T47D (cell line): ENCODE measurements around the gene PAPPA.

Experiments
- DNase-seq, 2 experiments: peaks; one replicate each; pipeline versions ENCODE4 v3.0.0 to v3.0.0-alpha.2; 2011 to 2012; ENCODE audit warnings: low read depth in 1 of 2, low spot score in 1 of 2
- JUND ChIP-seq: IDR thresholded peaks from 2 replicates; pipeline ENCODE4 v1.6.1; 2012; ENCODE audit warnings: low read depth
- in situ Hi-C: cut with HindIII; loops from 2 replicates; pipeline ENCODE4 v1.10.0; 2016; ENCODE audit warnings: low sequenced_read_pairs, low pct_unique_long_range_greater_than_20kb

Gene PAPPA

GRCh38 chr9:116350213-116350612 lies 196.6 kb downstream of the PAPPA start:
- DNase-seq, result peak; percentile 25 to 47
- no peak for TF ChIP-seq JUND
- in situ Hi-C loops, result no loop called here

- TF ChIP-seq JUND, result no peak
- DNase-seq, result no peak
- in situ Hi-C loops, result no loop called here
Observed at GRCh38 chr9:116352958-116353357, 199.4 kb downstream of the PAPPA start.

GRCh38 chr9:116355153-116355921 lies 201.7 kb downstream of the PAPPA start:
- in situ Hi-C loops, result no loop called here
- no peak for TF ChIP-seq JUND
- DNase-seq, result no peak

GRCh38 chr9:116358251-116358650 lies 204.7 kb downstream of the PAPPA start:
- in situ Hi-C loops, result no loop called here
- no peak for TF ChIP-seq JUND
- DNase-seq, result no peak

GRCh38 chr9:116360016-116360415 lies 206.4 kb downstream of the PAPPA start:
- DNase-seq, result no peak
- in situ Hi-C loops, result no loop called here
- no peak for TF ChIP-seq JUND

- no peak for TF ChIP-seq JUND
- no peak for DNase-seq
- in situ Hi-C loops, result no loop called here
Observed at GRCh38 chr9:116360989-116361388, 207.4 kb downstream of the PAPPA start.

- no peak for TF ChIP-seq JUND
- in situ Hi-C loops, result no loop called here
- no peak for DNase-seq
Observed at GRCh38 chr9:116361547-116361946, 208.0 kb downstream of the PAPPA start.

GRCh38 chr9:116362493-116362892 lies 208.9 kb downstream of the PAPPA start:
- no peak for DNase-seq
- in situ Hi-C loops, result no loop called here
- no peak for TF ChIP-seq JUND

- in situ Hi-C loops, result no loop called here
- TF ChIP-seq JUND, result no peak
- peak; percentile 50 to 59 for DNase-seq
Observed at GRCh38 chr9:116365056-116365471, 211.5 kb downstream of the PAPPA start.

GRCh38 chr9:116366241-116366640 lies 212.7 kb downstream of the PAPPA start:
- in situ Hi-C loops, result no loop called here
- no peak for DNase-seq
- no peak for TF ChIP-seq JUND

- in situ Hi-C loops, result no loop called here
- TF ChIP-seq JUND, result no peak
- DNase-seq, result no peak
Observed at GRCh38 chr9:116368680-116369079, 215.1 kb downstream of the PAPPA start.

- no peak for TF ChIP-seq JUND
- no peak for DNase-seq
- in situ Hi-C loops, result no loop called here
Observed at GRCh38 chr9:116369706-116370105, 216.1 kb downstream of the PAPPA start.

- DNase-seq, result peak in 1 of 2 experiments; percentile 54
Observed at GRCh38 chr9:116370556-116370955, 217.0 kb downstream of the PAPPA start.

More at GRCh38 chr9:116370556-116370955, 217.0 kb downstream of the PAPPA start:
- TF ChIP-seq JUND, result no peak
- in situ Hi-C loops, result no loop called here
